HG03457 (cell line): ENCODE results near the gene FCHSD2.
"Not testable (repeated sequence)": the region's sequence is repeated elsewhere in the genome, so short reads cannot be mapped to it uniquely, and the experiment has no call there.

Experiments
- ATAC-seq: cut with Tn5 transposase; IDR thresholded peaks from one replicate; pipeline ENCODE4 v1.9.1; 2021; ENCODE audit warnings: moderate number of reproducible peaks; ENCODE audit not compliant: unreplicated experiment

Gene FCHSD2

GRCh38 chr11:72811686-72812085 lies 330.4 kb downstream of the FCHSD2 start:
- not testable (repeated sequence) for ATAC-seq

- no peak for ATAC-seq
Measured at GRCh38 chr11:72808331-72808798, 333.8 kb downstream of the FCHSD2 start.

GRCh38 chr11:72807792-72808191 lies 334.3 kb downstream of the FCHSD2 start:
- no peak for ATAC-seq

- ATAC-seq, result no peak
Measured at GRCh38 chr11:72807021-72807693, 335.0 kb downstream of the FCHSD2 start.

- not testable (repeated sequence) for ATAC-seq
Measured at GRCh38 chr11:72806378-72806777, 335.7 kb downstream of the FCHSD2 start.

- ATAC-seq, result no peak
Measured at GRCh38 chr11:72805216-72805615, 336.9 kb downstream of the FCHSD2 start.

GRCh38 chr11:72802822-72803221 lies 339.3 kb downstream of the FCHSD2 start:
- ATAC-seq, result no peak

GRCh38 chr11:72799441-72799840 lies 342.7 kb downstream of the FCHSD2 start:
- ATAC-seq, result no peak

- no peak for ATAC-seq
Measured at GRCh38 chr11:72798361-72798760, 343.8 kb downstream of the FCHSD2 start.

GRCh38 chr11:72793425-72794367 lies 348.4 kb downstream of the FCHSD2 start, which contains the start of gene STARD10:
TSS of gene STARD10 (minus strand) at chr11:72794047. CDS start at chr11:72781181, 12,866 bp downstream.
- peak; percentile 77 for ATAC-seq

GRCh38 chr11:72793076-72793424 lies 349.1 kb downstream of the FCHSD2 start:
- no peak for ATAC-seq

GRCh38 chr11:72792437-72793021 lies 349.6 kb downstream of the FCHSD2 start:
- no peak for ATAC-seq

- not testable (repeated sequence) for ATAC-seq
Measured at GRCh38 chr11:72791228-72791627, 350.9 kb downstream of the FCHSD2 start.

GRCh38 chr11:72789493-72790131 lies 352.5 kb downstream of the FCHSD2 start:
- ATAC-seq, result no peak

- no peak for ATAC-seq
Measured at GRCh38 chr11:72788241-72788640, 353.9 kb downstream of the FCHSD2 start.

GRCh38 chr11:72787216-72788104 lies 354.7 kb downstream of the FCHSD2 start:
- no peak for ATAC-seq
